Colon (tissue), 2 donors: ENCODE measurements around the gene FAM241A.
"Not testable (repeated sequence)": the region's sequence is repeated elsewhere in the genome, so short reads cannot be mapped to it uniquely, and the experiment has no call there.

ENCODE experiments used
- FAIRE-seq: peaks from 2 replicates; lab custom pipeline; 2012; peaks lifted over from hg19 to GRCh38; lab: Jason Lieb, UNC
- donor health status: control.
- donor health status: control.

Gene FAM241A

GRCh38 chr4:112138538-112138937 is 6.7 kb upstream of the FAM241A start:
- no peak for FAIRE-seq

GRCh38 chr4:112140536-112140935 is 4.7 kb upstream of the FAM241A start:
- no peak for FAIRE-seq

DNA sequence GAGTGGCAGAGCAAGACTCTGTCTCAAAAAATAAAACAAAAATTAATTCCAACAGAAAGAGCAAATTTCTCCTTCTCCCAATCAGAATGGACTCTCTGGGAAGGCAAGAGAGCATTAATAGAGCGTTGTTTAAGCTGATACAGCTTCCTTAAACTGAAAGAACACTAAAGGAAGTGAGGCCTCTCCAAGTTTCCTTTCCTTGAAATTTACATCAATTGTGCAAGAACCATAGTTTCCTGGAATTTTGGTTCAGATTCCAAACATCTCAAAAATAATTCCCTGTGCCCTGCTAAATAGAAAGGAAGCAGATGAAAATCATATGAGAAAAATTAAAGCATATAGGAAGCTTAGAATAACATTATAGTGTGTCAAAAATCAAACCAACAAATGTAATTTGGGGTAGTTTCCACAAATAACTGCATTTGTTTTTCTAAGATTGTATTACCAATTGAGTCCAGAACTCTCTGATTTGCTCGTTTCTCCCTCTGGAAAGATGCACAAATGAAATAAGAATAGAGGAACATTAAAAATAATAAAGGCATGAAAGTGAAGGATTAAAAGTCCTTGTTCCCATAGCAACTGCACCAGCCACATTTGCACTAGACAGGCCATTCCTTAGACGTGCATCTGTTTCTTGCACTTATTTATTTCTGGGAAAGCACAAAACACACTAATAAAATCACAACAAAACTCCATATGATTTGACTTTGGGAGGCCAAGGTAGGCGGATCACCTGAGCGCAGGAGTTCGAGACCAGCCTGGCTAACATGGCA is 3.7 kb upstream of the FAM241A start:
- no peak for FAIRE-seq

DNA sequence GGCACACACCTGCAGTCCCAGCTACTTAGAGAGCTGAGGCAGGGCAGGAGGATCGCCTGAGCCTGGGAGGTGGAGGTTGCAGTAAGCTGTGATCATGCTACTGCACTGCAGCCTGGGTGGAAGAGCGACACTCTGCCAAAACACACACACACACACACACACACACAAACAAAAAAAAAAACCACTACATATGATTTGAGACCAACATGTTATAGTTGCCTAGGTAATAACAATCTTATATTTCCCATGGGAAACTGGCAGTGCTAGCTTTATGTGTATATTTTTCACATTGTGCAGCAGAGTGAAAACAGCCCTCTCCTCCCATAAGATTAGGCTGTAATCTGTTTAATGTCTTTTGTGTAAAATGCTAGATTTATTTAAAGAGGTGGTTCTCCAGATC is 3.1 kb upstream of the FAM241A start:
- FAIRE-seq = no peak

DNA sequence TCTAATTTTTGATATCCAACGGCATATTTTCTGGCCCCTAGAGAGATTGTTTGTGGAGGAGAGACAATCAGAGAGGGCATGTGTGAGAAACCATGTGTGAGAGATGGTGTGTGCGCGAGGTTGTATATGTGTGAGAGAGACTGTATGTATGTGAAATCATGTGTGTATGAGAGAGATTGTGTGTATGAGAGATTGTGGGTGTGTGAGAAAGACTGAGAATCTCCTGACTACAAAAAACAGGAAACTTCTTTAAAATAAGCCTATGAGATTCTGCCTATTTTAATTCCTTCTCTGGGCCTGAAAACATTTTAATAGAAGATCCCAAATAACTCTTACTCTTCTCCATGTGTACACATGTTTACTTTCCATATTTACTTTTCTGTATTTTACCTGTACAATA is 1.5 kb upstream of the FAM241A start:
- no peak for FAIRE-seq

- FAIRE-seq = no peak
These were observed 518 bp upstream of the FAM241A start for GRCh38 chr4:112144546-112145325.

GRCh38 chr4:112145790-112146501 is 692 bp downstream of the FAM241A start:
- FAIRE-seq = no peak

DNA sequence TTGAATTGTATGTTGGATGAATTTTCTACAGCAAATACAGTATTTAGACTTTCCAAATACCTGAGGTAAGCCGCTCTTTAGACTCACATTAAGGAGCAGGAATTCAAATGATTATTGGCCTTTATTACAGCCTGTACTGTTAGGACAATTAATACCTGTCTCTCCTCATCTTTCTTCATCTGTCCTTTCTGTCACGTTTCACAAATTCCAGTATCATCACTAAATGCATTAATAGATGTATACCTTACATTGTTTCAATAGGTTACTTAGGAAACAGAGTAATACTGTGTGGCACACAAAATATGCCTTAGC is 1.2 kb downstream of the FAM241A start:
- no peak for FAIRE-seq

DNA sequence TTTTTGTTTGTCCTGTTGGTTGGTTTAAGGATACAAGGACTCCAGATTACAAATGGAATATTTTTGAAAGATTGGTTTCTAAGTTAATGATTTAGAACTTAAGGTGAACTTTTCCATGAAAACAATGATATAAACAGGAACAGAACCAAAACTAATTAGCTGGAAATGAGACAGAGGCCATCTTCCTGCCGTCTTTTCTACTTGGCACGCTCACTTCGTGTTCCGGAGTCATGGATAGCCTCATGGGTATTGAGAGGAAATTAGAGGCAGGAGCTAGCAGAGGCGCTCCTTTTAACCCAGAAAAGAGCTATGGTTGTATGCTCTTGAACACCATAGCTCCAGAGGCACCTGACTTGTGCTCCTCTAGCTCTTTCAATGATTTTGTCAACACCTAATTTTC is 2.4 kb downstream of the FAM241A start:
- FAIRE-seq = no peak

DNA sequence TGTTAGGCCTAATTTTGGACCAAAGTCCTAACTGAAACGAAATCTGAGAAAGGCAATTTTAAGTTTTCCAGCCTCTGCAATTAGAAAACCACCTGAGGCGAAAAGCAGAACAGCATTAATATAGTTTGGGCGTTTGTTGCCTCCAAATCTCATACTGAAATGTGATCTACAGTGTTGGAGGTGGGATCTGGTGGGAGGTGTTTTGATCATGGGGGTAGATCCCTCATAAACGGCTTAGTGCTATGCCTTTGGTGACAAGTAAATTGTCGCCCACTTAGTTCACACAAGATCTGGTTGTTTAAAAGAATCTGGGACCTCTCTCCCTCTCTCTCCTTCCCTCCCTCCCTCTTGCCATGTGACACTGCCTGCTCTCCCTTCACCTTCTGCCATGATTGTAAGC is 5.7 kb downstream of the FAM241A start:
- FAIRE-seq = no peak

DNA sequence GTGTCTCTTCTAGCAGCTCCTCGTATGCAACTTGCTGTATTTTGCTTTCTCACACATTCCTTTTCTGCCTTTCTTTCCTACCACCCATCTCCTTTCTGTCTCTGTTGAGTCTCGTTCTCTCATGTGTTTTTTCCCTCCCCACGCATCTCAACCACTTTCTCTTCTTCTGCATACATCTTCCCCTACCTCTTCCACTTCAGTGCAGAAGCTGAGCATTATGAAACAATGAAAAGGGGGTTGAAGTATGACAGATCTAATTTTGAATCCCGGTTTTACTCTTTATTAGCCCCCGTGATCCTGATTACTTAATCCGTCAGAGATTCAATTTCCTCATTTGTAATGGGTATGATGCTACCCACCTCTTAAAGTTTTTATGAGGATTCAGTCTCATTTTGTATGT is 7.3 kb downstream of the FAM241A start:
- no peak for FAIRE-seq

GRCh38 chr4:112153211-112153791 is 8.0 kb downstream of the FAM241A start:
- no peak for FAIRE-seq

- no peak for FAIRE-seq
These were observed 10.9 kb downstream of the FAM241A start for GRCh38 chr4:112156112-112156511.

- FAIRE-seq = no peak
These were observed 11.3 kb downstream of the FAM241A start for GRCh38 chr4:112156553-112156952.

DNA sequence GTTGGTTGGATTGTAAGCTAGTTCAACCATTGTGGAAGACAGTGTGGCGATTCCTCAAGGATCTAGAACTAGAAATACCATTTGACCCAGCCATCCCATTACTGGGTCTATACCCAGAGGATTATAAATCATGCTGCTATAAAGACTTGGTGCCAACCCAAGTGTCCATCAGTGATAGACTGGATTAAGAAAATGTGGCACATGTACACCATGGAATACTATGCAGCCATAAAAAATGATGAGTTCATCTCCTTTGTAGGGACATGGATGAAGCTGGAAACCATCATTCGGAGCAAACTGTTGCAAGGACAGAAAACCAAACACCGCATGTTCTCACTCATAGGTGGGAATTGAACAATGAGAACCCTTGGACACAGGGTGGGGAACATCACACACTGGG is 18.5 kb downstream of the FAM241A start:
- FAIRE-seq = not testable (repeated sequence)

- no peak for FAIRE-seq
These were observed 22.5 kb downstream of the FAM241A start for GRCh38 chr4:112167794-112168193.

- FAIRE-seq = no peak
These were observed 23.7 kb downstream of the FAM241A start for GRCh38 chr4:112168719-112169500.

- no peak for FAIRE-seq
These were observed 25.3 kb downstream of the FAM241A start for GRCh38 chr4:112170451-112170993.

DNA sequence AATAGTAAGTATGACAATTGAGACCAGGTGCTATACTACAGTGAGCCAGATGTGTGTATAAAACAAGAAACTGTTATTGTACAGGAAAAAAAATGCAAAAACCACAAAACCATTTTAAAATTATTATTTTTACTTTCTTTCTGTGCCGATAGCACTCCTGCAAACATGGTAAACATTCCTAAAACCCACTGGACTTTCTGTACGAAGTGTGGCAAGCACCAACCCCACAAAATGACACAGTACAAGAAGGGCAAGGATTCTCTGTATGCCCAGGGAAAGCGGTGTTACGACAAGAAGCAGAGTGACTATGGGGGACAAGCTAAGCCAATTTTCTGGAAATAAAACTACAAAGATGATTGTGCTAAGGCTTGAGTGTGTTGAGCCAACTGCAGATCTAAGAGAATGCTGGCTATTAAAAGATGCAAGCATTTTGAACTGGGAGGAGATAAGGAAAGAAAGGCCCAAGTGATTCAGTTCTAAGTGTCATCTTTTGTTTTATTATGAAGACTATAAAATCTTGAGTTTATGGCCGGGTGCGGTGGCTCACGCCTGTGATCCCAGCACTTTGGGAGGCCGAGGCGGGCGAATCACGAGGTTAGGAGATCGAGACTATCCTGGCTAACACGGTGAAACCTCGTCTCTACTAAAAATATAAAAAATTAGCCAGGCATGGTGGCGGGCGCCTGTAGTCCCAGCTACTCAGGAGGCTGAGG is 26.0 kb downstream of the FAM241A start:
- FAIRE-seq = not testable (repeated sequence)

DNA sequence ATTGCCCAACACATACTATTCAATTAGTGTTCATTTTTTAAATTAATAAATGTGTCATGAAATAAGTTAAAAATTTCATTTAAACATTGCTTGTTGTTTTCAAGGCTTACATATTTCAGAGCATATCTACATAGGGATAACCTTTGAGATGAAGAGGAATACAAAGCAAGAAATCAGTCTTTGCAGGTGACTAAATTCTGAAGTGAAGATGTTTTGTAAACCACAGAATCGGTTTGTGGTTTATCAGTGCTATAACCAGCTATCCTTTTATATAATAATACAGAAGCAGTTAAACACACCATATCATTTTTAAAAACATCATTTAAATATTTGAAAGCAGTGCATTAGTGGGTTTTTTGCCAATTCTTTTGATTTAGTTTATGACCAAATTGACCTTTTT is 26.9 kb downstream of the FAM241A start:
- no peak for FAIRE-seq
